GM19099 (cell line): ENCODE results near the gene RGS6.

ENCODE experiments used
- POLR2A ChIP-seq: IDR thresholded peaks from 3 replicates; pipeline ENCODE4 v1.6.1; 2011; ENCODE audit warnings: low read depth; ENCODE audit not compliant: insufficient read length; ENCODE audit errors: extremely low read depth

RGS6 gene

DNA sequence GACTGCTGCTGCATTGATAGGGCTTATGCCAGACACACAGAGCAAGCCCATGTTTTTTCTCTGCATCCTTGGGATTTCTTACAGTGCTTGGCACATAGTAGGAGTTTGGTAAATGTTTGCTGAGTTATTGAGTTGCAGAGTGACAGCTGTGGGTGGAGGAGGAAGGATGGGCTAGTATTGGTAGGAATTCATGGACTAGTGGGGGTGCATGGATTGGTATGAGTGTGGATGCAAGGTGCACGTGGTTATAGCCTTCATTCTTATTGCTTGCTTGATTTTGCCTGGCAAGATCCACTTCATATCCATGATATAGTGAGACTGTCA, 11.4 kb downstream of the RGS6 start:
- TF ChIP-seq POLR2A, result no peak

DNA sequence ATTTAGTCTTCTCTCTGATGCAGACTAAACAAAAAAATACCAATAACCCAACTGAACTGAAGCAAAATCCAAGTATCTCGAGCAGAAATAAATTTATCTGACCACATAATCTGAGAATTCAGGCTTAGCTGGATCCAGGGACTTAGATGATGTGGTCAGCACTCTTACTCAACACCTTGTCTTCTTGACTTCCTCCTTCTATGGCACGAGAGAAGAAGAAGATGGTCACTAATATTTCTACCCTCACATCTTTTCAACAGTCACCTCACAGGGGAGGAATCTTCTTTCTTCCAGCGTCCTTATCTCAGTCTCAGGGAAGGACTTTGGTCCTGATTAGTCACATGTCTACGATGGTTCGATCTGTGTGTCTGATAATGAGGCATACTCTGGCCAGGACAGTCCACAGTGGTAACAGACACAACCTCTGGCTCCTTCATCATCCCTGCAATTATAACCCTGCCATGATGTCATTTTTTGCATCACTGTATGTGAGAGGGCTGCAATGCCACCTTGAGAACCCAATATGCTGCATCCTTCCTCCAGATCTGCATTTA, 15.8 kb downstream of the RGS6 start:
- TF ChIP-seq POLR2A, result no peak

DNA sequence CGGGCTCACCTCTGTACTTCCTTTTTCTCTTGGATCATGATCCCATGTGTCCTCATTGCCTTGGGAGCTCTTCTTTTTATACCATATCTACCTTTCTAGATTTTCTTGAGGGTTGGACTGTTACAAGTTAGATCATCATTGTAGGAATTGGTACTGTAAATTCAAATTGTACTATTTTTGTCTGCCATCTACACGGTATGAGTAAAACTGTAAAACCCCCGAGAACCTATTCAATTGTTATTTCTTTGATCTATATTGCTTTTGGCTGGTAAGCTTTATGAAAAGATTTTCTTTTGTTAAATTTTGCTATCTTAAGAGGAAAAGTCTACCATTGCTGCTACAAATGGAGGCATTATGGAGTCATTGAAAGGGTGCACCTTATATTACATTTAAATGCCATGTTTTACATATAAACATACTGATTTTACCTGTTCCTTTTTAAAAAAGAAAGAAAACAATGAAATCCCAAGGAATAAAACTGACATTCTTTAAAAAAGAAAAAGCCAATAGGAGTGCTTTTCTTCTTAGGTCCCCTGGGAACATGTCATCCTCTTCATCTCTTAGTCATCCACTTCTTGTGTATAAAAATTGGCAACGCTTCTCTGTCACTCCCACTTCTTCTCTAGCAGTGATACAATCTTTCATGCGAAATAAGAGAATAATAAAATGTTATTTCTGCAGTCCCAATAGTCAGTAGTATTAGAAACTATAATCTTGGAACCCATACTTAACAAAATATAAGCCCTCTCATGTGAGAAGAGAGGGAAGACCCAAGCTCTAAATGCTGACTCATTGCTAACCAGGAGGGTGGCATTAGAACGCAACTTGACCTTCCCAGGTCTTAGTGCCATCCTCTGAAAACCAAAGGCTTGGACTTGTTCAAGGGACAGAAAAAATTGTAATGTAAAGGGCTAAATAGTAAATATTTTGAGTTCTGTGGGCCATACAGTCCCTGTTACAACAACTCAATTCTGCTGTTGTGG, 20.4 kb downstream of the RGS6 start:
- no peak for TF ChIP-seq POLR2A

DNA sequence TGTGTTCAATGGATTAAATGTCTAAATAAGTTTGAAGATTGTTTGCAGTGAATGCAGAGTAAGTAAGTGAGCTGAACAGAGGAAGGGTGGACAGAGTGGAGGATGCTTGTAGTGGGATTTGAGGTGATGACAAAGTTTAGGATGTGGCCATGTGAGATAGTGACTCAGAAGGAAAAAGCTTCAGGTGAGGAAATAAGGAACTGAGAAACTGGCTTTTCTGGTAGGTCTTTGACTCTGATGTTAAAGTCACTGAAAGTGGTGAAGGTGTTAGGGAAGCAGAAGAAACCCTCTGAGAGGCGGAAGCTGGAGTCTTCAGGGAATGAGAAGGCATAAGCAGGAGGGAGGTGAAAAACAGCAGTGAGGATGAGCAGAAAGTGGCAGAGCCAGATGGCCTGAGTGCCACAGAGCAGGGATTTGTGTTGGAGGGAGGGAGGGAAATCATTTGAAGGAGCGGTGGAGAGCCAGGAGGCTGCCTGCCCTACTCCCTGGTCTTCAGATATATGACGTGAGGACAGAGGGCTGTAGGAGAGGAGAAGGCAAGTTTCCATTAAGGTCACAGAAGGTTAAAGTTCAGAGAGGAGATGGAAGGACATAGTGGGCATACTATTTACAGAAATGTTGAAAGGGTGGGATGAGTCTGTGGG, 24.8 kb downstream of the RGS6 start:
- TF ChIP-seq POLR2A, result no peak

DNA sequence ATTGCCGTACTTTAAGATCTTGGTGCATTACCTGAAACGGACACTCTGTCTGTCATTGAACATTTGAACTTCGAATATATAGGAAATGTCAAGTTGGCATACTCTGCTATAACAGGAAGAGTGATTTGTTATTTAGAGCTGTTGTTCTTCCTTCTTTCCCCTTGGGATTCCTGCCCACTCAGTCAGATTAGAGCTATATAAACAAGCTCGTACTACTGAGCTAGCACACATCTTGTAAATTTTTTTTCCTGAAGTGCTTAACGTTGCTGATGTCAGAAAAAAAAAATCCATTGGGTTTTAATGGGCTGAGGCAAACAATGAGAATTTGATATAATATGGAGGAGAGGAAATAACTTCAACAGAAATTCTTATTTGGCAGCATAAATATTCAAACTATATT, 26.8 kb downstream of the RGS6 start:
- no peak for TF ChIP-seq POLR2A

DNA sequence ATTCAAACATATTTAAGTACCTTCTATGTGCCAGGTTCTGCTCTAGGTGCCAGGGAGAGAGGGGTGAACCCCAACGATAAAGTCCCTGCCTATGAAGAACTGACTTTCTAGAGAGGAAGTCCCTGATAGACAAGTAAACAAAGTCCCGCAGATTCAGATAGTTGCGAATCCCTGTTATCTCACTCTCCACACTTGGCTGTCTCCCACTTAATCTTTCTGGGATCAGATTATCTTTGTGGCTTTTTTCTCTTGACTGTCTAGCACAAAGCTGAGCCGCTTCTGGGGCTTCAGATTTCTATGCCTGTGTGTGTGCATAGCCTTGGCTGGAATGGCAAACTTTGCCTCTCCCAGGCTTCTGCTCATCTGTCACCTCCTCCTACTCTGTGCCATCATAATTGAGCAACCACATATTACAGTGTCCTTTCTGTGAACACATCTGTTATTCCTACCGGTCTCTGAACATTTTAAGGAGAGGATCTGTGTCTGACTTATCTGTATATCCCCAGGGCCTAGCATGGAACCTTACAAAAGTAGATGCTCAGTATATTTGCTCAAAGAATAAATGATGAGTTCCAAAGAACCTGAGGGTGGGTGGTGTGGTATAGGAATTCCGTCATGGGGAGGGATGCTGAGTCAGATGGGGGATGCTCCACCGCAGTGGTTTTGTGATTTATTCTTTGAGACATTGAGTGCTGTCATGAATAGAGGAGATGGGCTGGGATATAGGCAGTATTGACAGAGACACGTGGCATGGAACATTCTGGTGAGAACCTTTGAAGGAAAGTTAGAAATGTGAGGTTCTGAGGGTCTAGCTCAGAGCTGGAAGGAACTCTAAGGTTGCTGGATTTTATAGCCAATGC, 28.5 kb downstream of the RGS6 start:
- no peak for TF ChIP-seq POLR2A

DNA sequence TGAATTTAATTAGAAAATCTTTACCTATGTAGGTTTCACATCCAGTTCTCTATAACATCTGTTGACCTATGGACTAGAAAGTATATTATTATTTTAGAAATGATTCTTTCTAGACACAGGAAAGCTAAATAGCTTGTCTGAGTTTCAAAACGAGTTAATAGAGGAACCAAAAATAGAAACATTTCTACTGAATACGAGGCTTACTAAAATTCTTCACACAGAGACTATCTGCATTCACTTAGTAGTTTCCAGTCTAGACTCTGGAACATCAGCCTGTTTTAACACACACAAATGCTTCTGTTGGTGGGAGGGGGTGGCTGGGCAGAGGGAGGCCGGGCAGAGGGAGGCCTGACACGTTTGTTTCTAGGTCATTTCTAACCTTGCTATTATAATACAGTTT, 29.7 kb downstream of the RGS6 start:
- TF ChIP-seq POLR2A, result no peak

DNA sequence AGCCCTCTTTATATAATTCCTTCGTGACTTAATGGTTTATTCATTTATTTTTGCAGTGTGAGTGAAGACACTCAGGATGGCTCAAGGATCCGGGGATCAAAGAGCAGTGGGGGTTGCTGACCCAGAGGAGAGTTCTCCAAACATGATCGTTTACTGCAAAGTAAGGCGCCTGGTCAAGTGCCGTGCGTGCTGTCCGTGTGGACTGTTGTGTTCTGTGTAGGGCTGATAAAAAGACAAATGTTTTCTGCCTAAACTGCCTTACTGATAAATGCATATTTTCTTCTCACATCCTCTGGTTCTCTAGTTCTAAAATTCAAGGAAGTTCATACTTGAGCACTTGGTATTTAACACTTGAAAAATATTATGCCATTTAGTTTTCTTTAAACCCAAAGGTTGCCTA, 32.5 kb downstream of the RGS6 start:
- no peak for TF ChIP-seq POLR2A

DNA sequence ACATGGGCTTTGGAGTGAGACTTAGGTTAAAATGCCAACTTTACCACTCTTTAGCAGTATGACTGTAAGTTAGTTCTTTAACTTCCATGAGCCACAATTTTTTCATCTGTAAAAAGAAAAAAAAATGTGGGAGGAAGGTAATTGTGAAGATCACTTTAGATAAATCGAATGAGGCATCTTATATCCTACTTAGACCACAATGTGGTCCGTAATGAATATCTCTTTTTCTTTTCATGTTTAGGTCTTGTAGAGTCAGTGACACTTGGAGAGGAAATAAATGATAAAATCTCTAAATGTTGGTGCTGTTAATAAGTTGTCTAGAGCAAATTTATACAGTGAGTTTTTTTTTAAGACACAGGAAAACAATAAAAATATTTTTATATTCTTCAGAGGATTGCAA, 34.3 kb downstream of the RGS6 start:
- no peak for TF ChIP-seq POLR2A

DNA sequence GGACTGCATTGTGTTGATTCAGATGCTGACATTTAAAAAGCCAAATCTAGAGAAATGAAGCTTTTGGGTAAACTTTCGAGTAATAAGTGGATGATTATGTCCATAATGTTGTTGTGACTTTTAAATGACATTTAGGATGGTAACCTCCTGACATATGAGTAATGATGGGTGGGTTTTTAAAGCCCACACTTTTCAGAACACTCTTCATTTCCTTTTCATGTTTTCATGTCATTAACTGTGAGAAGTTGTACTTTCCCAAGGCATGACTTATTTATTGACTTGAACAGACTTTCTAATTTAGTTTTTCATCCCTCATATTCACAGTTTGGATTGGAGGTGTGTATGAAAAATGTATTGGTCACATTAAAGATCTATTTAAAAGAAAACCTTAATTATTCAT, 35.5 kb downstream of the RGS6 start:
- TF ChIP-seq POLR2A, result no peak

DNA sequence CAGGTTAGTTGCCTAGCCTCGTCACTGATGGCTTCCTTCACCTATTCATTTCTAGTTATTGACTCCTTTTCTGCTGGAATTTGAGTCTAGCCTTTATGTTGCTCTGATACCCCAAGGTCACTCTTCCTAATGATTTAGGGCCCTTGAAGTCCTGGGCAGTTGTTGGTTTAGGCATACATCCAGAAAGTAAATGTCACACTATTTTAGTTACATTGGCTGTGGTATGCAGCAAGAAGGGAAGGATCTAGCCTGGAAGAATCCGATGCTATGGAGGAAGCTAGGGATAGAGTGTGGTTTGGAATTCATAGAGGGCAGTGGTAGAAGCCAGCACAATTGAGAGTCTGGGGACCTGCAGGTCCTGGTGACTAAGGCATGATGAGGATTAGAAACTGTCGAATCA, 38.0 kb downstream of the RGS6 start:
- TF ChIP-seq POLR2A, result no peak

DNA sequence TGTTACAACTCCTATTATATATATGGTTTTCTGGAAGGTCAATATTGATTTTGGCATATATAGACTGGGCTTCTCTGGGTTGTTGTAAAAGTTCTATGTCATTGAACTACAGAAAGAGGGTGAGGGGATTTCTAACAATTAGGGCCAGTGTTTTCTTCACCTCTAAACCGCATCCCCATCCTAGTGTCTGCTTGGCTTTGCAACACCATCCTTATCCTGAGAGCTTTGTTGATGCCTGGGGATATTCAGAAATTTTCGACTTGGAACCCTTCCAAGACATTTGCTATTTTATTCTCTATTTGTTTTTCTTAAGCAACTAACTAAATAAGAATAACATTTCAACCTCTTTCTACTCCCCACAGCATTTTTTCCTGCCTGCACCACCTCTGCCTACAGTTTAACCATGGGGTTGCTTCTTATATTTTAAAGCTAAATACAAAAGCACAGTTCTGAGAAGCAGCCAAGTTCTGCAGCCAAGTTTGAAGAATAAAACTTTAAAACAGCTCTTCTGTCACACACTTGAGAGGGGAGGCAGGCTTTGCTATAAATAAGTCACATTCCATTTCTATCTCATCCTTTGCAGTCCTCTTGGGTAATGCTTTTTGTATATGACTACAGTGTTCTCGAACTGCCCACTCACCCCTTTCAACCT, 53.4 kb downstream of the RGS6 start:
- no peak for TF ChIP-seq POLR2A

DNA sequence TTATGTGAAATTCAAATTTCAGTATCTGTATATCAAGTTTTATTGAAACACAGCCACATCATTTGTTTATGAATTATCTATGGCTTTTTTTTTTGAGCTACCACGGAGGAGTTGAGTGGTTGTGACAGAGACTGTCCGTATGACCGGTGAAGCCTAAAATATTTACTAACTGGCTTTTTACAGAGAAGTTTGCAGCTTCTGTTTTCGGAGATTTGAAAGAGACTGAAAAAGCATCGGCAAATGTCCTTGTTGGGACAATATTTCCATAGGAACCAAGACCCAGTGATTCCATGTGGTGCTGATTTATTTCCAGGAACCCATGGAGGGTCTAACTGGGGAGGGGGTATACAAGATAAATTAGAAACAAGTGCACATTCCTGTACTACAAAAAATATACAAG, 56.2 kb downstream of the RGS6 start:
- TF ChIP-seq POLR2A, result no peak

DNA sequence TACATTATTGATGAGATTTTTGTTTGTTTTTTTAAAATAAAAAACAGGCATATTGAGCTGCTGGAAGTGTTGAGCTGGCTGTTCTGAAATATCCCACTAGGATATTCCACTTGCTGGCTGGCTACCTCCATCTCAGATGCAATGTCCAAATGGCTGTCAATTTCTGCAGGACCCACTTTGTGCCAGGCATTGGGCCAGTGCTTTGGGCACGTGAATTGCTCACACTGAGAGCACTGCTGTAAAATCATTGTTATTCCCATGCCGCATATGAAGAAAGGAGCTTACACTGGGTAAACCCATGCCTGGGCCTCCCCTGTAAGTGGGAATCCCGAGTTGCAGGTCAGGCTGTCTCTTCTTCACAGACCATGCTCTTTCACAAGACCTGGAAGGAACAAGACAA, 56.7 kb downstream of the RGS6 start:
- TF ChIP-seq POLR2A, result no peak

DNA sequence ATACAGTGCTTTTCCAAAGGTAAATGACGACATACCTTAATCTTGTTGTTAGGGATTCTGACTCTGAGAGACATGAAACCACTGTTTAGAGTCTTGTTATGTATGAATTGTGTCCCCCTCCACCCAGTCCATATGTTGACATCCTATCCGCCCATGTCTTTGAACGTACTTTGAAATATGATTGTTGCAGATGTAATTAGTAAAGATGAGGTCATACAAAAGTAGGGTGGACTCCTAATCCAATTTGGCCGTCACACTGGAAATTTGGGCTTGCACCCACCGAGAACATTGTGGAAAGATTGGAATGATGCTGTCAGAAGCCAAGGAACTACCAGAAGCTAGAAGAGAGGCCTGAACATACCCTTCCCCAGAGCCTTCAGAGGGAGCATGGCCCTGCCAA, 62.2 kb downstream of the RGS6 start:
- no peak for TF ChIP-seq POLR2A
